ENCODE data around the gene VPS37D. TPM values are rescaled to one million over a fixed set of nuclear protein-coding genes. Genes with fewer than 3 reads are reported as not detected.

Gene VPS37D
- total RNA-seq, 1 experiment from 2014 or later: 0.85 TPM

DNA sequence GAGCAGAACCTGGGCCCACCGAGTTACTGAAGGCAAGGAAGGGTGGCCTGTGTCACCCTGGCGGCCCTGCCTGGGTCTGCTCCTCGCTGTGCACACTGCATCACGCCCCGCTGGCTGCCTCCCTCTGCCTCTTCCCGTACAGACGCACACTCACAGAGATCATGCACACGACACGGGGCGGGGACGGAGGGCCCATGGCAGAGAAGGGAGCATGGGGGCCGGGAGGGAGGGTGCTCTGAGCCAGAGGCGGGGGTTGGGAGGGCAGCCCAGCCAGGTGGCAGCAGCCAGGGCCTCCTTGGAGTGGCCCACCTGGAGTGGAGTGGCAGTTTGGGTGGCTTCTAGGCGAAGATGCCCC, 32.4 kb downstream of the VPS37D start:
- Histone ChIP-seq H4K20me1 (ENCODE audit: control insufficient read depth, insufficient read depth, insufficient read length) (no peaks in the 10 kb centered on the region), H3K9ac (ENCODE audit: extremely low read depth, insufficient read length, low read length) (no peak overlapping the region)
- no peaks in the 10 kb centered on the region for H3K9me3 Mint-ChIP-seq

More for the DNA sequence above, 32.4 kb downstream of the VPS37D start:
- H2BK5ac ChIP-seq (ENCODE audit: insufficient read length, low read length): no peak overlapping the region
- no peaks in the 10 kb centered on the region for H3K9me3 ChIP-seq (ENCODE audit: control insufficient read depth, low read depth, low read length)
- peaks cover 2% of the 10 kb centered on the region for H3K23me2 ChIP-seq (ENCODE audit: insufficient read length, low read depth, low read length, poor library complexity, severe bottlenecking)
- no peak overlapping the region for H4K91ac ChIP-seq (ENCODE audit: insufficient read length, low read depth, low read length)
- no peaks in the 10 kb centered on the region for H3K79me2 ChIP-seq (ENCODE audit: insufficient read depth, low read length)
- no peak overlapping the region for H3K18ac ChIP-seq (ENCODE audit: insufficient read length, low read depth, low read length)
- H2AK5ac ChIP-seq (ENCODE audit: insufficient read length, low read length): no peak overlapping the region
- Mint-ChIP-seq H3K27ac (no peak overlapping the region), H3K4me3 (no peak overlapping the region), H3K4me1 (peaks cover 9 to 27% of the 10 kb centered on the region in 2 experiments), H3K36me3 (ENCODE audit: insufficient read depth in 1 of 3, low read depth in 3 of 3) (peaks cover 32 to 60% (median 53%) of the 10 kb centered on the region in 3 experiments), H3K27me3 (ENCODE audit: low read depth) (peaks cover under 1% of the 10 kb centered on the region)
- H2AFZ ChIP-seq (ENCODE audit: low read length): no peak overlapping the region
- no peak overlapping the region for H2BK15ac ChIP-seq (ENCODE audit: low read depth, low read length)
- H4K5ac ChIP-seq (ENCODE audit: insufficient read length, low read depth, low read length): no peak overlapping the region
- H4K8ac ChIP-seq (replicated peaks; ENCODE audit: insufficient read length, low read depth, low read length): no peak overlapping the region
- H3K4ac ChIP-seq (ENCODE audit: low read depth, low read length): no peak overlapping the region
- H3K14ac ChIP-seq (ENCODE audit: insufficient read depth, low read length): no peak overlapping the region
- DNase-seq: no peak
- no peak overlapping the region for H3T11ph ChIP-seq (ENCODE audit: low read length)
- no peak overlapping the region for H2BK12ac ChIP-seq (ENCODE audit: insufficient read length, low read depth, low read length)
- H2BK120ac ChIP-seq (ENCODE audit: low read depth, low read length, poor library complexity, severe bottlenecking): no peak overlapping the region
- no peak overlapping the region for H3K27ac ChIP-seq (ENCODE audit: insufficient read length, low read depth, low read length)
- TF ChIP-seq, protein P1, sequence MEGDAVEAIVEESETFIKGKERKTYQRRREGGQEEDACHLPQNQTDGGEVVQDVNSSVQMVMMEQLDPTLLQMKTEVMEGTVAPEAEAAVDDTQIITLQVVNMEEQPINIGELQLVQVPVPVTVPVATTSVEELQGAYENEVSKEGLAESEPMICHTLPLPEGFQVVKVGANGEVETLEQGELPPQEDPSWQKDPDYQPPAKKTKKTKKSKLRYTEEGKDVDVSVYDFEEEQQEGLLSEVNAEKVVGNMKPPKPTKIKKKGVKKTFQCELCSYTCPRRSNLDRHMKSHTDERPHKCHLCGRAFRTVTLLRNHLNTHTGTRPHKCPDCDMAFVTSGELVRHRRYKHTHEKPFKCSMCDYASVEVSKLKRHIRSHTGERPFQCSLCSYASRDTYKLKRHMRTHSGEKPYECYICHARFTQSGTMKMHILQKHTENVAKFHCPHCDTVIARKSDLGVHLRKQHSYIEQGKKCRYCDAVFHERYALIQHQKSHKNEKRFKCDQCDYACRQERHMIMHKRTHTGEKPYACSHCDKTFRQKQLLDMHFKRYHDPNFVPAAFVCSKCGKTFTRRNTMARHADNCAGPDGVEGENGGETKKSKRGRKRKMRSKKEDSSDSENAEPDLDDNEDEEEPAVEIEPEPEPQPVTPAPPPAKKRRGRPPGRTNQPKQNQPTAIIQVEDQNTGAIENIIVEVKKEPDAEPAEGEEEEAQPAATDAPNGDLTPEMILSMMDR (conservative IDR thresholded peaks at IDR 0.05): no peak
- no peaks in the 10 kb centered on the region; the same call in 1 of the 2 replicates for H3K4me1 ChIP-seq (ENCODE audit: insufficient read depth, low read length)
- no CpG with 5 or more reads among the region's 14 CpGs for WGBS (ENCODE audit: extremely low coverage, insufficient read length, low lambda C conversion rate)
- no peaks in the 10 kb centered on the region for H3K27me3 ChIP-seq (ENCODE audit: insufficient read depth, low read length)
- H3K4me2 ChIP-seq (ENCODE audit: insufficient read depth, insufficient read length, low read length): no peak overlapping the region
- H3K56ac ChIP-seq (ENCODE audit: insufficient read length, low read depth, low read length): no peak overlapping the region
- H3K79me1 ChIP-seq (ENCODE audit: insufficient read depth, low read depth, low read length, poor library complexity, severe bottlenecking): no peaks in the 10 kb centered on the region
- H2BK20ac ChIP-seq (ENCODE audit: low read depth, low read length, poor library complexity, severe bottlenecking): no peak overlapping the region
- H3K23ac ChIP-seq (ENCODE audit: insufficient read length, low read depth, low read length): no peak overlapping the region

All from H9 (cell line).